K562 (cell line): ENCODE data around the gene ADAM33. TPM values are rescaled to one million over a fixed set of nuclear protein-coding genes. Genes with fewer than 3 reads are reported as not detected.

Experiments
- ATAC-seq: fragments of 200-7000 bp; cut with Tn5 transposase; 3 replicates; pipeline ENCODE4 v1.9.1; 2020; ENCODE audit warnings: moderate library complexity
- BruUV-seq: library from RNA; stranded (reverse); fragments of 400-500 nt; replicated peaks from 2 replicates; lab custom pipeline; 2021; lab: Mats Ljungman, UMichigan
- CTCF ChIA-PET: fragments of 300-600 bp; formaldehyde crosslinking; extraction: SDS; loops from one replicate; lab custom pipeline; 2021; ENCODE audit warnings: low intra/inter-chr PET ratio; lab: Yijun Ruan, JAX
- POLR2A ChIA-PET: fragments of 300-600, 350-650 bp; sonication (Branson Sonifier 250); formaldehyde crosslinking; extraction: SDS; loops from one replicate; lab custom pipeline; 2021; ENCODE audit warnings: antibody characterized with exemption, inconsistent platforms; lab: Yijun Ruan, JAX
- DNase-seq, 4 experiments: peaks; one replicate each; pipeline versions ENCODE4 v3.0.0 to v3.0.0-alpha.2; 2011 to 2018; ENCODE audit warnings: low spot score in 3 of 4, mixed read lengths in 3 of 4; ENCODE audit errors: extremely low read depth in 1 of 4
- FAIRE-seq: peaks from 2 replicates; lab custom pipeline; 2011; peaks lifted over from hg19 to GRCh38; lab: Jason Lieb, UNC
- H2AFZ ChIP-seq: 2 replicates; pipeline ENCODE4 v1.6.0; 2011; ENCODE audit warnings: low read depth, low read length, control low read depth, inconsistent platforms
- H3K27ac ChIP-seq: fragments of 200-600 bp; 3 replicates; pipeline ENCODE4 v1.8.0; 2011; ENCODE audit warnings: low read depth, mild to moderate bottlenecking, control low read depth, inconsistent platforms, low read length, moderate library complexity, mixed read lengths; ENCODE audit errors: extremely low read depth
- H3K27me3 ChIP-seq, 2 experiments: fragments of 300-600 bp in 1 of 2; 2 replicates in 1 of 2; 3 replicates in 1 of 2; pipeline versions ENCODE4 v1.6.0 to v1.8.0; 2011; ENCODE audit warnings: inconsistent platforms in 2 of 2, low read length in 2 of 2, mild to moderate bottlenecking in 1 of 2, mixed read lengths in 1 of 2, moderate library complexity in 1 of 2; ENCODE audit not compliant: control insufficient read depth in 2 of 2, insufficient read depth in 2 of 2
- H3K36me3 ChIP-seq: fragments of 300-600 bp; 3 replicates; pipeline ENCODE4 v1.8.0; 2011; ENCODE audit warnings: mild to moderate bottlenecking, low read length, inconsistent platforms; ENCODE audit not compliant: control insufficient read depth, insufficient read depth
- H3K4me1 ChIP-seq, 2 experiments: fragments of 200-600 bp in 1 of 2; replicated peaks in 1 of 2; 2 replicates in 1 of 2; 3 replicates in 1 of 2; pipeline versions ENCODE4 v1.5.1 to v1.8.0; 2011; ENCODE audit warnings: inconsistent platforms in 2 of 2, low read length in 2 of 2, mild to moderate bottlenecking in 1 of 2, mixed read lengths in 1 of 2, moderate library complexity in 1 of 2; ENCODE audit not compliant: control insufficient read depth in 2 of 2, insufficient read depth in 2 of 2
- H3K4me2 ChIP-seq: 2 replicates; pipeline ENCODE4 v1.6.1; 2011; ENCODE audit warnings: low read length, control low read depth, inconsistent platforms, mixed read lengths; ENCODE audit not compliant: insufficient read depth
- H3K4me3 ChIP-seq: fragments of 200-600 bp; sonication (generic), shearing (Covaris generic); 2 replicates; pipeline ENCODE4 v1.5.1; 2016; ENCODE audit warnings: control low read depth, inconsistent platforms
- H3K79me2 ChIP-seq: fragments of 200-600 bp; 3 replicates; pipeline ENCODE4 v1.8.0; 2011; ENCODE audit warnings: low read length, inconsistent platforms; ENCODE audit not compliant: control insufficient read depth, insufficient read depth
- H3K9ac ChIP-seq, 2 experiments: 2 replicates each; pipeline versions ENCODE4 v1.6.0 to v1.6.1; 2011; ENCODE audit warnings: low read depth in 2 of 2, low read length in 2 of 2, control low read depth in 1 of 2, inconsistent platforms in 1 of 2, mild to moderate bottlenecking in 1 of 2, mixed read lengths in 1 of 2; ENCODE audit not compliant: insufficient read depth in 1 of 2
- H3K9me1 ChIP-seq: one replicate; pipeline ENCODE4 v1.6.0; 2011; ENCODE audit warnings: inconsistent platforms, mild to moderate bottlenecking, low read length, moderate library complexity; ENCODE audit not compliant: control insufficient read depth, insufficient read depth
- H3K9me3 ChIP-seq: replicated peaks from 2 replicates; pipeline ENCODE4 v1.5.1; 2011; ENCODE audit warnings: low read depth, low read length, inconsistent platforms; ENCODE audit not compliant: control insufficient read depth, insufficient read depth
- H4K20me1 ChIP-seq: replicated peaks from 2 replicates; pipeline ENCODE4 v1.6.1; 2011; ENCODE audit warnings: low read length, inconsistent platforms, mixed read lengths; ENCODE audit not compliant: control insufficient read depth, insufficient read depth
- NONO ChIP-seq, 2 experiments: fragments of 200-400 bp in 1 of 2; fragments of 450-650 bp in 1 of 2; formaldehyde crosslinking in 1 of 2; IDR thresholded peaks; 2 replicates each; pipeline ENCODE4 v1.6.1; 2017; ENCODE audit warnings: low read depth in 2 of 2, mild to moderate bottlenecking in 2 of 2, moderate library complexity in 2 of 2, low read length in 1 of 2
- RAD51 ChIP-seq: fragments of 450-650 bp; IDR thresholded peaks from 2 replicates; pipeline ENCODE4 v1.7.1; 2016; ENCODE audit warnings: low read depth, mild to moderate bottlenecking, borderline replicate concordance
- WGBS: fragments of 100-300 bp; shearing (Covaris generic); methylation state at CpG from one replicate; pipeline ENCODE4 v1.1.6; 2016; ENCODE audit warnings: low coverage, mixed read lengths; ENCODE audit not compliant: insufficient coverage; ENCODE audit errors: missing lambda C conversion rate; 5-methylcytosine and 5-hydroxymethylcytosine counted together
- in situ Hi-C: fragments of 300-500 bp; cut with MboI; formaldehyde crosslinking; loops from 4 replicates; pipeline ENCODE4 v1.15.0; 2018; ENCODE audit warnings: inconsistent platforms, mixed read lengths
- intact Hi-C: fragments of 100-400 bp; cut with micrococcal nuclease; formaldehyde crosslinking; loops from 2 replicates; pipeline ENCODE4 v1.14.2; 2022
- polyA plus RNA-seq, 8 experiments: library from polyadenylated mRNA; depleted of rRNA in 4 of 8; stranded (reverse) in 5 of 8; unstranded in 3 of 8; fragments of >200 nt; fragmentation: Nextera tagmentation in 2 of 8; fragmentation: Illumina TruSeq in 1 of 8; extraction: Ambion mirVana in 2 of 8; extraction: Trizol in 1 of 8; gene quantifications; 2 replicates each; pipeline versions ENCODE4 v1.2.1 to v1.2.3, GENCODE V29; 2011 to 2014; ENCODE audit warnings: inconsistent platforms in 1 of 8, missing spikeins in 1 of 8
- total RNA-seq, 7 experiments: library from RNA; depleted of rRNA in 6 of 7; stranded (reverse); fragments of >200 nt in 6 of 7; fragmentation: Illumina TruSeq in 2 of 7; extraction: Trizol in 2 of 7; gene quantifications; 2 replicates each; pipeline versions ENCODE4 v1.2.1 to v1.2.3, GENCODE V29; 2011 to 2021; ENCODE audit warnings: low replicate concordance in 1 of 7
- TF ChIP-seq, protein P1 (sequence below): IDR thresholded peaks from 2 replicates; pipeline ENCODE4 v1.6.1; 2016; ENCODE audit warnings: missing genetic modification characterization, missing compliant biosample characterization

The ADAM33 gene
- total and polyA plus RNA-seq, 9 of the 15 experiments (the other 6 are each of a cell fraction or from before 2014, with no cell fraction given): not detected

DNA sequence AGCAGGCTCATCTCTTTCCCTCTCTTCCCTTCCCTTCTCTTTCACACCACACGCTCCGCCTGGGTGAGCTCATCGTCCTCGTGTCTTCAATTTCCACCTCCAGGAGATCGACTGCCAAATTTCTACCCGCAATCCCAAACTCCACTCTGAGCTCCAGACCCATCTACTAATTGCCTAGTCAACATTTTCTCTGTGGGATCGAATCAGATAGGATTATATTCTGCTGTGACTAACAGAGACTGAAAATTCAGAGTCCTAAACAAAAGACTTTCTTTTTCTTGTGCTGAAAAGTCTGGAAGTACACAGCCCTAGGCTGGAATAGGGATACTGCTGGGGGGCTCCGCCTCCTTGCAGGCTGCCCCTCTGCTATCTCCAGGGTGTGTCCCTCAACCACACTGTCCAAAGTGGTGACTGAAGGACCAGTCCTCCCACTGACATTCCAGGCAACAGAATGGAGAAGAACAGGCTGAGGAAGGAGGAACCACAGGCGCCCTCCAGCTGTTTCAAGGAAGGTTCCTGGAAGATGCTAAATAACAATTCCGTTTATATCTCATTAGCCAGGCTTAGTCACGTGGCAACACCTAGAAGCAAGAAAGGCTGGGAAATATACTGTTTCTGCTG is 45.7 kb upstream of the ADAM33 start (continued):
- TF ChIP-seq NONO (IDR thresholded peaks at IDR 0.05; ENCODE audit: low read depth in 2 of 2, low read length in 1 of 2): no peak

DNA sequence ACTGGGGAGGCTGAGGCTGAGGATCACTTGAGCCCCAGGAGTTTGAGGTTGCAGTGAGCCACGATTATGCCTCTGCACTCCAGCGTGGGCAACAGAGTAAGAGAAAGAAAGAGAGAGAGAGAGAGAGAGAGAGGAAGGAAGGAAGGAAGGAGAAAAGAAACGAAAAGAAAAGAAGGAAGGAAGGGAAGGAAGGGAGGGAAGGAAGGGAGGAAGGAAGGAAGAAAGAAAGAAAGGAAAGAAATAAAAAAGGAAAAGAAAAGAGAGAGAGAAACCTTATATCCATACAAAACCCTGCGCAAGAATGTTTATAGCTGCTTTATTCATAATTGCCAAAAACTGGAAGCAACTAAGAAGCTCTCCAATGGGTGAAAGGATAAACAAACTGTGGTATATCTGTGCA is 42.5 kb upstream of the ADAM33 start:
- H3K4me3 ChIP-seq: no peak overlapping the region
- CTCF ChIA-PET: no interaction called here
- H3K9me1 ChIP-seq: no peaks in the 10 kb centered on the region
- in situ Hi-C loops: no loop called here
- DNase-seq (no peak), FAIRE-seq (no peak), ATAC-seq (no peak)
- H3K9me3 ChIP-seq: no peaks in the 10 kb centered on the region
- no peak overlapping the region for H3K9ac ChIP-seq
- no peak for TF ChIP-seq RAD51
- TF ChIP-seq, protein P1, sequence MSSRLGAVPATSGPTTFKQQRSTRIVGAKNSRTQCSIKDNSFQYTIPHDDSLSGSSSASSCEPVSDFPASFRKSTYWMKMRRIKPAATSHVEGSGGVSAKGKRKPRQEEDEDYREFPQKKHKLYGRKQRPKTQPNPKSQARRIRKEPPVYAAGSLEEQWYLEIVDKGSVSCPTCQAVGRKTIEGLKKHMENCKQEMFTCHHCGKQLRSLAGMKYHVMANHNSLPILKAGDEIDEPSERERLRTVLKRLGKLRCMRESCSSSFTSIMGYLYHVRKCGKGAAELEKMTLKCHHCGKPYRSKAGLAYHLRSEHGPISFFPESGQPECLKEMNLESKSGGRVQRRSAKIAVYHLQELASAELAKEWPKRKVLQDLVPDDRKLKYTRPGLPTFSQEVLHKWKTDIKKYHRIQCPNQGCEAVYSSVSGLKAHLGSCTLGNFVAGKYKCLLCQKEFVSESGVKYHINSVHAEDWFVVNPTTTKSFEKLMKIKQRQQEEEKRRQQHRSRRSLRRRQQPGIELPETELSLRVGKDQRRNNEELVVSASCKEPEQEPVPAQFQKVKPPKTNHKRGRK (tag): peak; percentile 52
- TF ChIP-seq, all 486 proteins: peak for 1
- no peaks in the 10 kb centered on the region for H4K20me1 ChIP-seq
- POLR2A ChIA-PET: interaction anchor here (0.7 kb wide), 1 partner anchor 10 kb away, joined by 3 read pairs; no protein-coding TSS in a partner anchor
- no peaks in the 10 kb centered on the region for H3K36me3 ChIP-seq
- H3K4me1 ChIP-seq: peaks cover 0 to 8% of the 10 kb centered on the region in 2 experiments; a peak in 3 of 5 replicates
- H2AFZ ChIP-seq: no peak overlapping the region
- H3K79me2 ChIP-seq: no peaks in the 10 kb centered on the region
- H3K4me2 ChIP-seq: no peak overlapping the region
- WGBS: 17% methylated on average over 3 of the region's 4 CpGs
- H3K27ac ChIP-seq: no peak overlapping the region
- intact Hi-C loops: no loop called here
- H3K27me3 ChIP-seq: peaks cover 9 to 19% of the 10 kb centered on the region in 2 experiments; a peak in 3 of 5 replicates
- no TSS peak for BruUV-seq
